ENCODE results near the gene MTUS2. TPM values are rescaled to one million over a fixed set of nuclear protein-coding genes. Genes with fewer than 3 reads are reported as not detected.

The MTUS2 gene
- total RNA-seq, 1 donor = 0.36 TPM

DNA sequence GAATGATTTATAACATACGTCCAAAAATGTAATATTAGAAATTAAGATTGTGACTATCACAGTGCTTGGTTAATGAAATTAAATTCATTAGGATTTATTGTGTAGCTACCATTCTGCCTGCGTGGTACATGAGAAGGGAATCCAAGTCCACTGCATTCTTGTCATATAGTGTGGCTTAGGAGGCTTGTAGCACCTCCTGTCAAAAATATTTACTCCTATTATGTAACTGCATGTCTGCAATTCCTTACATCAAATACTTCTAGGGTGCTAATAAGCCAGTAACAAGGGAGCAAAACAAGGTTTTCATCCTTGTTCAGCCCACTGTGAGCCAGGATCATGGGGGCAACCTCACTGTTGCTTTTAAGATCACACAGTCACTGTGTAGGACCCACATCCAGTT, 576.3 kb downstream of the MTUS2 start:
- H3K79me2 ChIP-seq (ENCODE audit: insufficient read depth, low read length) = no peaks in the 10 kb centered on the region

DNA sequence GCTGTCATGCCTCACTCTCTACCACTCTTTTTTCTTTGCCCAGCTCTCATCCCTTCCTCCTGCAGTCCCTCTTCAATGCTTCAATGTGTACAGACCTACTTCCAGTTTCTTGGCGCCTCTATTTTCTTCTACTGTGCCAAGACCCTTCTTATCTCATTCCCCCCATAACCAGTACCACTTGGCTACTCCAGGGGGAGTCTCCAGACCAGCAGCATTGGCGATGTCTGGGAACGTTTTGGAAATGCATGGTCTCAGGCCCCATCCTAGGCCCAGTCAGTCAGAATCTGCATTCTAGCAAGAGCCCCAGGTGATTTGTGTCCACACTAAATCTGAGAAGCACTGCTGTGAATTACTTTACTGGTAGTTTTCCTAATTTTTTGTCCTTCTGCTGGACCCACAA, 577.1 kb downstream of the MTUS2 start:
- no peaks in the 10 kb centered on the region for H3K4me1 ChIP-seq (ENCODE audit: insufficient read depth, low read length)
- DNase-seq (ENCODE audit: insufficient read length, low spot score, missing footprints) = no peak
- H3K9me3 ChIP-seq (ENCODE audit: low read depth, low read length) = no peaks in the 10 kb centered on the region
- no peak overlapping the region for H3K4me3 ChIP-seq (ENCODE audit: insufficient read depth, low read length)
- no peak overlapping the region for H2AFZ ChIP-seq (ENCODE audit: low read length)
- no peak overlapping the region for H3K4me2 ChIP-seq (ENCODE audit: insufficient read depth, low read length)
- H3K27ac ChIP-seq (ENCODE audit: low read depth, low read length) = no peak overlapping the region
- TF ChIP-seq, protein P1, sequence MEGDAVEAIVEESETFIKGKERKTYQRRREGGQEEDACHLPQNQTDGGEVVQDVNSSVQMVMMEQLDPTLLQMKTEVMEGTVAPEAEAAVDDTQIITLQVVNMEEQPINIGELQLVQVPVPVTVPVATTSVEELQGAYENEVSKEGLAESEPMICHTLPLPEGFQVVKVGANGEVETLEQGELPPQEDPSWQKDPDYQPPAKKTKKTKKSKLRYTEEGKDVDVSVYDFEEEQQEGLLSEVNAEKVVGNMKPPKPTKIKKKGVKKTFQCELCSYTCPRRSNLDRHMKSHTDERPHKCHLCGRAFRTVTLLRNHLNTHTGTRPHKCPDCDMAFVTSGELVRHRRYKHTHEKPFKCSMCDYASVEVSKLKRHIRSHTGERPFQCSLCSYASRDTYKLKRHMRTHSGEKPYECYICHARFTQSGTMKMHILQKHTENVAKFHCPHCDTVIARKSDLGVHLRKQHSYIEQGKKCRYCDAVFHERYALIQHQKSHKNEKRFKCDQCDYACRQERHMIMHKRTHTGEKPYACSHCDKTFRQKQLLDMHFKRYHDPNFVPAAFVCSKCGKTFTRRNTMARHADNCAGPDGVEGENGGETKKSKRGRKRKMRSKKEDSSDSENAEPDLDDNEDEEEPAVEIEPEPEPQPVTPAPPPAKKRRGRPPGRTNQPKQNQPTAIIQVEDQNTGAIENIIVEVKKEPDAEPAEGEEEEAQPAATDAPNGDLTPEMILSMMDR (IDR thresholded peaks at IDR 0.05; ENCODE audit: extremely low read depth, low read depth, low read length) = no peak
- no peaks in the 10 kb centered on the region for H4K20me1 ChIP-seq (ENCODE audit: insufficient read depth, low read length)
- H3K27me3 ChIP-seq (ENCODE audit: insufficient read depth, low read length) = peaks cover 46% of the 10 kb centered on the region
- no peaks in the 10 kb centered on the region for H3K36me3 ChIP-seq (ENCODE audit: insufficient read depth, low read length)
- H3K79me2 ChIP-seq (ENCODE audit: insufficient read depth, low read length) = no peaks in the 10 kb centered on the region

More for the DNA sequence above, 576.3 kb downstream of the MTUS2 start:
- TF ChIP-seq, protein P1 (IDR thresholded peaks at IDR 0.05; ENCODE audit: extremely low read depth, low read depth, low read length) = no peak
- no peak overlapping the region for H3K27ac ChIP-seq (ENCODE audit: low read depth, low read length)
- H3K9me3 ChIP-seq (ENCODE audit: low read depth, low read length) = no peaks in the 10 kb centered on the region
- H3K4me2 ChIP-seq (ENCODE audit: insufficient read depth, low read length) = no peak overlapping the region
- H3K36me3 ChIP-seq (ENCODE audit: insufficient read depth, low read length) = no peaks in the 10 kb centered on the region
- H2AFZ ChIP-seq (ENCODE audit: low read length) = no peak overlapping the region
- H3K4me1 ChIP-seq (ENCODE audit: insufficient read depth, low read length) = no peaks in the 10 kb centered on the region
- no peaks in the 10 kb centered on the region for H4K20me1 ChIP-seq (ENCODE audit: insufficient read depth, low read length)
- H3K27me3 ChIP-seq (ENCODE audit: insufficient read depth, low read length) = peaks cover 45% of the 10 kb centered on the region
- no peak overlapping the region for H3K4me3 ChIP-seq (ENCODE audit: insufficient read depth, low read length)
- DNase-seq (ENCODE audit: insufficient read length, low spot score, missing footprints) = peak; percentile 38

DNA sequence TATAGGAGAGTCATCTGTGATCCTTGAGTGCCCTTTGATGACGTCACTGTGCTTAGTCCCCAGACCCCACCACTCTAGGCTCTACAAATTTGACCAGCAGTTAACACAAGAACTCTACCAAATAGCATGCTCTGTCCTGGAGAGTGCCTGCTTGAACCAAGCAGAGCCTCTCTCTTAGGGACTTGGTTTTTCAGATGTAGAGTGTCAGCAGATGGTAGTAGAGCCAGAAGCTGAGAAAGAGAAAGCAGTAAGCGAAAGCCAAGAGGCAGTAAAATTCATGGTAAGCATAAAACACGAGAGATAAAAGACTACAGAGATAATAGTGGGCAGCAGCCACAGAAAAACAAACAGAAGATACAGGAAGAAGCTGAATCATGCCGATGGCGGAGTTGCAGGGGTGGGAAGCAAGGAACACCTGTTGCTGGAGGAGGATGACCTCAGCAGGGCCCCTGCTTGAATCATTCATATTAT, 582.1 kb downstream of the MTUS2 start:
- TF ChIP-seq, protein P1 (IDR thresholded peaks at IDR 0.05; ENCODE audit: extremely low read depth, low read depth, low read length) = no peak
- H3K27me3 ChIP-seq (ENCODE audit: insufficient read depth, low read length) = peaks cover 25% of the 10 kb centered on the region
- H3K4me1 ChIP-seq (ENCODE audit: insufficient read depth, low read length) = no peaks in the 10 kb centered on the region
- no peaks in the 10 kb centered on the region for H3K79me2 ChIP-seq (ENCODE audit: insufficient read depth, low read length)
- peak overlapping the region; percentile 48 for H3K4me2 ChIP-seq (ENCODE audit: insufficient read depth, low read length)
- no peak overlapping the region for H3K27ac ChIP-seq (ENCODE audit: low read depth, low read length)
- no peaks in the 10 kb centered on the region for H3K36me3 ChIP-seq (ENCODE audit: insufficient read depth, low read length)
- no peak overlapping the region for H2AFZ ChIP-seq (ENCODE audit: low read length)
- H4K20me1 ChIP-seq (ENCODE audit: insufficient read depth, low read length) = no peaks in the 10 kb centered on the region
- no peak overlapping the region for H3K4me3 ChIP-seq (ENCODE audit: insufficient read depth, low read length)
- DNase-seq (ENCODE audit: insufficient read length, low spot score, missing footprints) = no peak
- no peaks in the 10 kb centered on the region for H3K9me3 ChIP-seq (ENCODE audit: low read depth, low read length)

DNA sequence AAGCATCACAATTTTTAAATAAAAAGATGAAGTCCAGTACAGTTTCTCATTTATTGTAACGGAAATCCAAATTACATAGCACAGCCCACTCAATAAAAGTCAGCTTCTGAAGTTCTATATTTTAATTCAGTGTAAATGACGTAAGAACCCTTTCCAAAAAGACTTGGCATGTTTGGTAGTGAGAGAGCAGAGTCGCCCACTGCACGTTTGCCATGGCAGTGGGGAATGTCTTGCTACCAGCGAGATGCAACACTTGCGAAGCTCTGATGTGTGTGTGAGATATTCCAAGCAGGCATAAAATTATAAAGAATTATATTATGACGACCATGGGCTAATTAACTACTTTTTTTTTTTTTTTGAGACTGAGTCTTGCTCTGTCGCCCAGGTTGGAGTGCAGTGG, 585.3 kb downstream of the MTUS2 start:
- Histone ChIP-seq H3K4me1 (ENCODE audit: insufficient read depth, low read length) (no peaks in the 10 kb centered on the region), H2AFZ (ENCODE audit: low read length) (no peak overlapping the region), H3K36me3 (ENCODE audit: insufficient read depth, low read length) (no peaks in the 10 kb centered on the region), H3K79me2 (ENCODE audit: insufficient read depth, low read length) (no peaks in the 10 kb centered on the region), H4K20me1 (ENCODE audit: insufficient read depth, low read length) (no peaks in the 10 kb centered on the region), H3K4me3 (ENCODE audit: insufficient read depth, low read length) (no peak overlapping the region), H3K27me3 (ENCODE audit: insufficient read depth, low read length) (peaks cover 13% of the 10 kb centered on the region), H3K9me3 (ENCODE audit: low read depth, low read length) (no peaks in the 10 kb centered on the region), H3K27ac (ENCODE audit: low read depth, low read length) (no peak overlapping the region), H3K4me2 (ENCODE audit: insufficient read depth, low read length) (no peak overlapping the region)
- peak; percentile 44 for DNase-seq (ENCODE audit: insufficient read length, low spot score, missing footprints)
- TF ChIP-seq, protein P1 (IDR thresholded peaks at IDR 0.05; ENCODE audit: extremely low read depth, low read depth, low read length) = no peak

All from osteoblast (primary cell).